NCI-H526 treated with DMSO at 0.1 percent for 48 hours (cell line): ENCODE measurements around the gene SIGLECL1.

Experiments used
- DNase-seq: peaks from one replicate; lab custom pipeline; 2025; lab: John Stamatoyannopoulos, UW

SIGLECL1 gene

DNA sequence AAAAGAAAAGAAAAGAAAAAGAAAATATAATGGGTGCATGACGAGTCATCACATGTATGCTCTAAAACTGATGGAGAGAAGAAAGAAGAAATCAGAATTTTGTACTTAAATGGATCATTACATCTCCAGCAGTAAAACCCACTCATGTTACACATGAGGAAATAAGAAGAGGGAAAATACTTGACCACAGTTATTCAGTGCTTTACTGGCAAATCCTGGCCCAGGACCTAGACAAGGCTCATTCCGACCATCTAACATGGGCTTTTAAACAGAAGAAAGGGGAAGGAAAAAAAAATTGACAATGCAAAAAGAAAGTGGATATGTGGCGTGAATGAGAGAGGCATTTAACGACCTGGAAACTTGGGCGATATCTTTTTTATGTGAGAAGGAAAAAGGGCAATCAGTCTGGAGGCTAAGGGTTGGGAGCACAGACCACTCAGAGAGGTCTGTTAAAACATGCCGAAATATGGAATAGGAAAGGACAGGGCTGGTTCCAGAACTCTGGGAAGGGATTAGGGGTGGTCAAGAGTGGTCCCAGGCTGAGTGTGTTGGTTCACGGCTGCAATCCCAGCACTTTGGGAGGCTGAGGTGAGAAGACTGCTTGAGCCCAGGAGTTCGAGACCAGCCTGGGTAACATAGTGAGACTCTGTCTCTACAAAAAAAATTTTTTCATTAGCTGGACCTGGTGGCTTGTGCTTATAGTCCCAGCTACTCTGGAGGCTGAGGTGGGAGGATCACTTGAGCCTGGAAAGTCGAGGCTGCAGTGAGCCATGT is 1.6 kb downstream of the SIGLECL1 start:
- DNase-seq = no peak

- no peak for DNase-seq
Observed at GRCh38 chr19:51253088-51253806, 2.4 kb downstream of the SIGLECL1 start.

- DNase-seq = no peak
Observed at GRCh38 chr19:51256155-51256625, 5.3 kb downstream of the SIGLECL1 start.

GRCh38 chr19:51257471-51257870 is 6.6 kb downstream of the SIGLECL1 start:
- no peak for DNase-seq

- no peak for DNase-seq
Observed at GRCh38 chr19:51258165-51259160, 7.6 kb downstream of the SIGLECL1 start.

DNA sequence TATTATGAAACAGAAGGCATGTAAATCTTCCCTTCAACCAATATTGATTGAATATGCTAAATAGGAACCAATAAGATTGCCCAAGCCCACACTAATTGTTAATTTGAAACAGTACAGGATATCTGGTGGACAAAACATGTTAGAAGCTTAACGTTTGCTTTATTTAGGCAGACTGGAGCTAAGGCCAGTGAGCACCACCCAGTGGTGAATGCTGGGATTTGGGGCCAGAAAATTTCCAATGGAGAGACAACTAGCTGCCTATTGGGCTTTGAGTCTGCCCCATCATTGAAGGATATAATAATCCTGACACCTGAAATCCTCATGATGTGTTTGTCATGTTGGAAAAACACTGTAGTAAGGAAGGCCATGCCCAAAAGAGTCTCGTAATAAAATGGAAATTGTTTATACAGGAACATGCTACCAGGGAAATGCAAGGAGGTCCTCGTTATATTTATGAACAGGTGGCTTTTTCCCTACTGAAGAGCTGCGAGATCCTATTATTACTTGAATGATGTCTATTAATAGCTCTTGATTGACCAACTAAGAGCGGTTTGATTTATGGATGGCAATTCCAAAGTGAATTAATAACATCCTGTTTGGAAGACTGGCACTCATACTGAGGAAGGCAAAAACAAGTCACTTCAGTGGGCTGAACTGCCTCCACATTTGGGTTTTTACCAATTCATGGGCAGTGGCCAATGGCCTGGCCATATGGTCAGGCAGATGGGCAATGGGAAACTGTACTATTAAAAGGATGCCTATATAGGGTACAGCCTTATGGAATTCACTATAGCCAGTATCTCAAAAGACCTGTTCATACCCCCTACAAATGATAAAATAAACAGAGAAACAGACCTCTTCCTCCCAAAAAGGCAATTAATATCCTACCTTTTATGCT is 8.7 kb downstream of the SIGLECL1 start:
- peak; percentile 34 for DNase-seq

GRCh38 chr19:51263808-51264207 is 12.9 kb downstream of the SIGLECL1 start:
- no peak for DNase-seq

GRCh38 chr19:51271067-51271466 is 20.2 kb downstream of the SIGLECL1 start:
- DNase-seq = no peak

DNA sequence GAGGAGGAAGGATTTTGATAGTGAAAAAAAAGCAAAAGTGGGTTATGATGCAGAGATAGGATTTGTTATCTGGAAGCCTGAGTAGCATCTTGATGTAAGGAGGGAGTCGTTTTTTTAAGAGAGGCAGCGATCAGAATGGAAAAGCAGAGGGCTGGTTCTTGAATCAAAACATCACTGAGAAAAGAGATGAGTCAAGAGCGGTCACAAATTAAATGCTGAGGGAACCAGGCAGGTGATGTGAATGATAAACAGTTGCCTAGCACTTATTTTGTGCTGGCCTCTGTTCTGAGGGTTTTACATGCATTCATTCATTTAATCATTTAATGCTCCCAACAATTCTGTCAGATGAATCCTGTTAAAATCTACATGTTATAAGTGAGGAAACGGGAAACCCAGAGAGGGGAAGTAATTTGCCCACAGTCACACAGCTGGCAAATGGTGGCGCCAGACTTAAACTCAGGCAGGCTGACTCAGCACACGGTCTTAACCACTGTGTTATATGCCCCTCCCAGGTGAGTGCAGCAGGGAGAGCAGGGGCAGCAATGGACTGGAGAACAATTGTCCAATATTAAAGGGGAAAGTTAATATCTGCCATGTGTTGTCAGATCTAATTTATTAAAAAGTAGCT is 21.4 kb downstream of the SIGLECL1 start:
- DNase-seq = no peak

- no peak for DNase-seq
Observed at GRCh38 chr19:51274049-51274770, 23.3 kb downstream of the SIGLECL1 start.

- no peak for DNase-seq
Observed at GRCh38 chr19:51277112-51277511, 26.2 kb downstream of the SIGLECL1 start.

- no peak for DNase-seq
Observed at GRCh38 chr19:51282335-51282734, 31.5 kb downstream of the SIGLECL1 start.

- DNase-seq = no peak
Observed at GRCh38 chr19:51285682-51286081, 34.8 kb downstream of the SIGLECL1 start.

GRCh38 chr19:51289635-51290034 is 38.8 kb downstream of the SIGLECL1 start:
- DNase-seq = no peak

DNA sequence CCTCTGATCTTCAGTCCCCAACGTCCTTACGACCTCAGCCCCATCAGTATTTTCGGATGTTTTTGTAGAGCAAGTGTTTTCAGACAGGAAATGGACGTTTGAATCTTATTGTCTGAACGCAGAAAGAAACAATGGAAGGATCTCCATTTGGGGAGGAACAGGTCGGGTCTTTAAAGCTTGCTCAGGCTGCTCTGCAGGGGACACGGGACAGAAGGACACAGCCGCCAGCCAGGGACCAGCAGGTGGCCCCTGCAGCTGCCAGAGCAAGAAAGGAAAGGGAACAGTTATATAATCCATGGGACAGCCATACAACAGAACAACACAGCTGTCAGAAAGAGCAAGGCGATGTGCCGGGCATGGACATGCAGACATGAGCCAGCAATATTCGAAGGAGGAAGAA is 42.1 kb downstream of the SIGLECL1 start:
- no peak for DNase-seq

GRCh38 chr19:51293571-51294210 is 42.8 kb downstream of the SIGLECL1 start:
- no peak for DNase-seq

- DNase-seq = no peak
Observed at GRCh38 chr19:51294211-51294976, 43.5 kb downstream of the SIGLECL1 start.

DNA sequence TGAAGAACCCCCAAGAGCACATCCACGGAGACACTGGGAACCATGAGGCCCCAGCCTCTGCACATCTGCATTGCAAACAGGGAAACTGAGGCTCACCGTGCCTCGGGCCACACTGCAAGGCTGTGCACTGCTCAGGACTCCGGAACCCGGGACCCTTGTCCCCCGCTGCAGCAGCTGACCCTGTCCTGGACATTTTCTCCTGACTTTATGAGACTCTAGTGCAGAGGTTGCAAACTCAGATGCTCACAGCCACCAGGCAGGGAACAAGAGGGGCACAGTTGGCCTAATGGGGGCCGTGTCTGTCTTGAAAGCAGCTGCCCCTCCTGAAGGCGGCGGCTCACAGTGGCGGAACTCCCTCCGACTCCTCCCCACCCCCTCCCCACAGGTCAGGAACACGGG is 44.1 kb downstream of the SIGLECL1 start:
- no peak for DNase-seq
